GM19438 (cell line): ENCODE measurements around the gene BRD8.
"Not testable (repeated sequence)": the region's sequence is repeated elsewhere in the genome, so short reads cannot be mapped to it uniquely, and the experiment has no call there.

Source experiments
- ATAC-seq: cut with Tn5 transposase; IDR thresholded peaks from one replicate; pipeline ENCODE4 v1.9.1; 2021; ENCODE audit warnings: low read depth; ENCODE audit not compliant: unreplicated experiment

Gene BRD8

DNA sequence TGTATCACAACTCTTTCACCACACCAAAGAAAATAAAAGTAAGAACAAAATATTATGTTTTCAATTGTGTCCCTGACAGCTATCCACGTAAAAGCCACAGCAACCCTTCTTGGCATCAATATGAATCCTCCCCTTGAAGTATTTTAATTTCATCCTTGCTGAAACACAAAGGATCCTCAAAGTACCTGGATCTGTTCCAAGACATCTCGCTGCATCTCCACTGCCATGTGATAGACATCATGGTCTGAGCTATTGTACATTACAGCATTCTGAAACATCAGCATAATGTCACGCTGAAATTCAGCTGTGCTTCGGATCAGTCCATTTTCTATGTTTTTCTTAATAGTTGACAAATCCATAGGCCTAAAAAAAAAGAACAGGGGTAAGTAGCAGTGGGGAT, 17.7 kb downstream of the BRD8 start:
- ATAC-seq = no peak

DNA sequence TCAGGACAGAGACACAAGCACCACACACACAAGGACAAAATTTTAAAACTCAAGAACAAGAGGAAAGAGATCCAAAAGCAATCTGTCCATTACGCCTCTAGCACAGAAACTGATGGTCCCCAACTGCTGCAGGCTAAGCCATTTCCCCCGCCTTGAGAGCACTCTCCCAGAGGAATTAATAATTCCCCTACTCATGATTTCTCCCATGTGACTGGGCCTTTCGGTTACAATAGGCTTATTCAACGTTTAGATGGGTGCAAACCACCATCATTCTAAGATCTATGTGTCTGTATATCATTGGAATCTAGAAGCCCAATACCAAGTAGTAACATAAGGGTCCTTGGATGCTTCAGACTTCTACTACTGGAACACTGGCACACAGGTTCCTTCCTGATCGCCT, 18.8 kb downstream of the BRD8 start:
- ATAC-seq = no peak

DNA sequence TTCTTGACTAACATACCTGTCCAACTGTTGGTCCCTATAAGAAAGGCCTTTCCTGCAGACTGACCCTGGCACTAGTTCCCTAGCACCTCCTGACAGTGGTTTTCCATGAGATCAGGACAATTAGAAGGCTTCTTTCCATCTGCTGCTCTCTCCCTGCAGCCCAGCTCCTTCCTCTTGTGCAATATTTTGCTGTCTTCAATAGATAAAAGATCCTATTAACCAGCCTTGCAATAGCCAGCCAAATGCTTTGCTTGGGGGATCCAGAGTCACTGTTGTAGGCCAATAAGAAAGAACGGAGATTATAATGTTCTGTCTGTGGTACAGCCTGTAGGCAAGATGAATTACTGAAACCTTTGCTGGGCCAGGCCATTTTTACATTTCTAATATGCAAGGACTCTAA, 20.8 kb downstream of the BRD8 start:
- no peak for ATAC-seq

- not testable (repeated sequence) for ATAC-seq
Measured at GRCh38 chr5:138155977-138156376, 22.5 kb downstream of the BRD8 start.

DNA sequence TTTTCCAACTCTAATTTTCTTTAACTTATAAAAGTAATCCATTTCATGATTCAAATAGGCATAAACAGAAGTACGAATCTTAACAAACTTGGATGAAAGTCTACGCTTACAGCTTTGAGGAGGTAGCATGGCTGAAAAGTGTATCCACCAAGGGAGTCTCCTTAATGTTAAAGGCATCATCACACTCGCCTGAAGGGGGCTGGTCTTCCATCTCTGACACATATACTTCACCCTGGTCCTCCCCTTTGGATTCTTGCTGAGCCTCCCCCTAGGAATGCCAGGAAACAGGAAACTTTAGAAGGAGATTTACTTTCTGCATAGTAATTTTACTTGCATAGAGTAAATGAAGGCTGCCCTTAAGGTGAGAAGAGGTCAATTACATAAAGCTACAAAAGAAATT, 28.9 kb downstream of the BRD8 start:
- no peak for ATAC-seq

- no peak for ATAC-seq
Measured at GRCh38 chr5:138148811-138149210, 29.6 kb downstream of the BRD8 start.

GRCh38 chr5:138143578-138143977, 34.9 kb downstream of the BRD8 start:
- not testable (repeated sequence) for ATAC-seq

- ATAC-seq = no peak
Measured at GRCh38 chr5:138141734-138142133, 36.7 kb downstream of the BRD8 start.

DNA sequence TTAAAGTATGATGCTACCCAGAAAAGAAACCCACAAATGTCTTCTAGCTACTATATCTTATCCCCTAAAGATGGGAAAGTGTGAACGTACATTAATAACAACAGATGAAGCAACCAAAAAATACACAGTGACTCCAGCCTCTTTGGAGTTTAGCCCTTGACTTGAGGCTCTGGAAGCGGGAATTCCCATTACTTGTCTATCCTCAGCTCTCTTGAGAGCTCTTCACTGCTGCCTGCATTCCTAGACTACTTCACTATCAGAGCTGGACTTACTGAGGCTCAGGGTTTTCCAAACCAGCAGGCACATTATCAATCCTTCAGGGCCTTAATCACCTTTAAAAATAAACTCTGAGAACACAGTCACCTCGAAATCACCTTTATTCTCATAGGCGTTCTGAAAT, 38.2 kb downstream of the BRD8 start:
- ATAC-seq = no peak

DNA sequence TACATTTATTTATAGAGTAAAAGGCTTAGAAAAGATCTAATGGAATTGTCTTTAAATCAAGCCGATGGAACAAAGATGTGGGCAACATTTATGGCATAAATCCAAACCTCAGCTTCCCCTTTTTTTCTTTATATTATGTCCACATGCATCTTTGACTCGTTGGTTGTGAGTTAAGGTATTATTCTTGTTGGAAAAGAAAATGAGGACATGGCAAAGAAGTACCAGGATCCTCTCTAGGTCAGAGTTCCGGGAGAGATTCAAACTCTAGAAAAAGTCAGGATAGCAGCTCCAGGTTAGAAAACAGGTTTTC, 38.7 kb downstream of the BRD8 start:
- no peak for ATAC-seq

- ATAC-seq = no peak
Measured at GRCh38 chr5:138138949-138139780, 39.3 kb downstream of the BRD8 start, which contains the start of gene NME5. NME5 (minus strand) TSS chr5:138139428; CDS start chr5:138138780, 648 bp downstream.

DNA sequence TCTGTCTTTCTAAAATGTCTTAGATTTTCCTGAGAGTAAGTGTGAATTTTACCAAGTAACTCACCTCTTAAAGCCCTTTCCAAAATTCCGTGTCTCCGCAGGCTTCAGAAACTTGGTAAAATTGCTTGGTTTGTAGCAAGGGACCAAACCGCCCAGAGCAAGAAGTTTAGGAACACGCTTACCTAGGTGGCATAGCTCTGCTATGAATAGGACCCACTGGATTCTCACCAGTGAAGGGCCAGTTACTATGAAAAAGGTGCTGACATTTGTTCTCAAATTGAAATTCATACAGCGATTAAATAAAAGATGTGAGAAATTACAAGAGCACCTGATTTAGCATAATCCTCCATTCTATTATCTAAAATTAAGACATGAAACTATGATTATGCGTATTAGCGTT, 45.9 kb downstream of the BRD8 start:
- ATAC-seq = no peak

- ATAC-seq = no peak
Measured at GRCh38 chr5:138129347-138129746, 49.1 kb downstream of the BRD8 start.

GRCh38 chr5:138128334-138128733, 50.1 kb downstream of the BRD8 start:
- no peak for ATAC-seq

GRCh38 chr5:138115254-138115653, 63.2 kb downstream of the BRD8 start:
- ATAC-seq = no peak

DNA sequence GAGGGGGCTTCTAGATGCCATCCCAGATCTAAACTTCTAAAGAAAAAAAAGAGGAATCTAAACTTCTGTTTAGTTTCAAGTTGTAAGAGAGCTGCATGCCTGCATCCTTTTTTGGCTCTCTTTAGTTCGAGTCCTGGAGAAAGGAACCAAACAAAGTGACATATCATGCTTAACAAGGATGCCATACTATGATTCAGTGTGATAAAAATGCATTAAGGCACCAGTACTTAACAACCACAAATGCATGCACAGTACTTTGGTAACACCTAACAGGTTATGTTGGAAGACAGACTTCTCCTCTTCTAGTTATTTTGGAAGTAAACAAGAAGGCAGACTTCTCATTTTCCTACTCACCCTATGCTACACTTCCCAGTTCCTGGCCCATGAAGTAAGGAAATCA, 66.5 kb downstream of the BRD8 start:
- no peak for ATAC-seq

GRCh38 chr5:138111181-138111580, 67.2 kb downstream of the BRD8 start:
- ATAC-seq = no peak

DNA sequence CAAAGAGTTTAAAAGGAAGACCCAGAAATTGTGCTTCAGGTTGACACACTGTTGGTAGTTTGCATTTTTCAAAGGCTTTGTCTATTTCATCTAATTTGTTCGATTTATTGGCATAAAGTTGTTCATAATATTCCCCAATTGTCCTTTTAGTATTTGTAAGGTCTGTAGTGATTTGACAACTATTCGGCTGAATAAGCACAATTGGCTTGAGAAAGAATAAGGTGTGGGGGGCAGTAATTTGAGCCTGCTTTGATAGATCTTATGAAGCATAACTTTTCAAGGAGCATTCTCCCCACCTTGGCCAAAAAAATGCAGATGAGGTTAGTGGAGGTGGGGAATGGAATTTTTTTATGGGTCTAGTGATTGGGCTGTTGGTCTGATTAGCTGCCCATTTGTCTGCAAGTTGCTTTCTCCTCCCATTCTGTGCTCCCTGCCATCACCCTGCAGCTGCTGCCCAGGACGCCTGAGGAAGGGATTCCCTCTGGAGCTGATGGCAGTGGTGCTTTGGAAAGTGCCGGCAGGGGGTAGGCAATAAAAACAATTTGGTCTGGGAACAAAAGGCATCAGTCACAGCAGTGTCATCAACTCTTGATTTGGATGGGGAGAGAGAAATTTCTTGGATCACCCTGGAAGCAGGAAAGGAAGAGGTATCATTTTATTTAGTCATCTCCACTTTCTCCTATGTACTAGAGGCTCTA, 68.0 kb downstream of the BRD8 start:
- no peak for ATAC-seq

DNA sequence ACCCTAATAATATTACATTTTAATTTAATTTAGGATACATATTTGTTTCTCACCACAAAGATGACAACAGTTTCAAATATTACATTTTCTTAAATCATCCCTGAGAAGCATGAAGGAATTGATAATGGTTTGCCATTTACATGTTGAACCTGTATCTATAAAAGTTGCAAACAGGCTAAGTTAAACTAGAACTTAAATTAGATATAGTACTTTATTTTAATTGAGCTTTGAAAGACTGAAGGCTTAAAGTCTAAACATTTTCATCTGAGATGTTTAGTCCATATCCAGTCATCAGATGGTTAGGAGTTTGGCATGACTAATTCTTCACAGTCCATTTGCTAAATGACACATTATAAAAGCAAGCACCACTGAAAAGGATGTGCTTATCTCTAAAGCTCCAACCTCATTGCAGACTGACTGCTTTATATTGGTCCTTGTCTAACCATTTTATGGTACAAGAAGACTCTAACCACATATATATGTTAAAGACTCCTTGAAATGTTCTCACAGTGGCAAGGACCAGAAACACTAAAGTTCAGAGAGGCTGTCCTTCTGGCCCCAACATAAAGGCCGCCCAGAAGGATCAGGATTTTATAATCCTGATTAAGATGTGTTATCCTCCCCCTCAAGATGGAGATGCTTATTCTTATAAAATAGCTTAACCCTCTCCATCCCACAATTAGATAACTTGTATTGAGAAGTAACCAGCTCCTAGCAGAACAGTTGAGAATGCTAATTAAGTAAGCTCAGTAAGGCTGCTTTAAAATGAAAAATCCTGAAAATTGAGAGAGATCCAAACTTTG, 68.8 kb downstream of the BRD8 start:
- no peak for ATAC-seq

GRCh38 chr5:138107213-138107612, 71.2 kb downstream of the BRD8 start:
- no peak for ATAC-seq

GRCh38 chr5:138105709-138106108, 72.7 kb downstream of the BRD8 start:
- ATAC-seq = no peak

GRCh38 chr5:138103319-138103637, 75.2 kb downstream of the BRD8 start:
- ATAC-seq = no peak
